COLO668 (cell line): ENCODE results near the gene TIAL1.
"Not testable (repeated sequence)": the region's sequence is repeated elsewhere in the genome, so short reads cannot be mapped to it uniquely, and the experiment has no call there.

ENCODE experiments used
- DNase-seq: peaks from one replicate; lab custom pipeline; 2025; ENCODE audit not compliant: unreplicated experiment; lab: John Stamatoyannopoulos, UW

TIAL1 gene

GRCh38 chr10:119532251-119532650 lies 64.5 kb downstream of the TIAL1 start:
- DNase-seq: not testable (repeated sequence)

- DNase-seq: no peak
Measured at GRCh38 chr10:119531067-119531466, 65.7 kb downstream of the TIAL1 start.

- DNase-seq: not testable (repeated sequence)
Measured at GRCh38 chr10:119528663-119529237, 68.0 kb downstream of the TIAL1 start.

GRCh38 chr10:119526621-119527592 lies 69.9 kb downstream of the TIAL1 start:
- DNase-seq: no peak

- no peak for DNase-seq
Measured at GRCh38 chr10:119526149-119526548, 70.6 kb downstream of the TIAL1 start.

GRCh38 chr10:119525116-119525515 lies 71.6 kb downstream of the TIAL1 start:
- DNase-seq: no peak

- DNase-seq: no peak
Measured at GRCh38 chr10:119524720-119525070, 72.1 kb downstream of the TIAL1 start.

GRCh38 chr10:119523895-119524719 lies 72.7 kb downstream of the TIAL1 start:
- no peak for DNase-seq
